Measurements from ENCODE around the gene HNF4A. TPM values are rescaled to one million over a fixed set of nuclear protein-coding genes. Genes with fewer than 3 reads are reported as not detected.
"Not testable (repeated sequence)": the region's sequence is repeated elsewhere in the genome, so short reads cannot be mapped to it uniquely, and the experiment has no call there.

The HNF4A gene
- total RNA-seq, 2 donors from 2014 or later, result 0.78 TPM; not detected in 1

GRCh38 chr20:44467289-44467883, 111.9 kb downstream of the HNF4A start:
- DNase-seq (ENCODE audit: low spot score) (no peak), ATAC-seq (ENCODE audit: insufficient number of reproducible peaks, low FRiP score, low read depth) (no peak)
- Histone ChIP-seq H3K4me3 (no peak overlapping the region), H3K27me3 (replicated peaks; ENCODE audit: insufficient read depth) (no peaks in the 10 kb centered on the region), H3K36me3 (no peaks in the 10 kb centered on the region), H3K4me1 (ENCODE audit: control insufficient read depth in 1 of 2, low read depth in 2 of 2) (no peaks in the 10 kb centered on the region), H3K27ac (no peak overlapping the region), H3K9me3 (no peaks in the 10 kb centered on the region)
- TF ChIP-seq CTCF (IDR thresholded peaks at IDR 0.05), result no peak

- Histone ChIP-seq H3K27ac (no peak overlapping the region), H3K27me3 (replicated peaks; ENCODE audit: insufficient read depth) (no peaks in the 10 kb centered on the region), H3K4me1 (ENCODE audit: control insufficient read depth in 1 of 2, low read depth in 2 of 2) (no peaks in the 10 kb centered on the region), H3K9me3 (no peaks in the 10 kb centered on the region), H3K4me3 (no peak overlapping the region), H3K36me3 (no peaks in the 10 kb centered on the region)
- DNase-seq (ENCODE audit: low spot score) (no peak), ATAC-seq (ENCODE audit: insufficient number of reproducible peaks, low FRiP score, low read depth) (no peak)
- no peak for TF ChIP-seq CTCF (IDR thresholded peaks at IDR 0.05)
Observed at GRCh38 chr20:44468044-44468782, 112.7 kb downstream of the HNF4A start.

GRCh38 chr20:44470327-44470726, 114.8 kb downstream of the HNF4A start:
- no peak overlapping the region for H3K4me3 ChIP-seq
- peaks cover 0 to 4% of the 10 kb centered on the region in 2 donors for H3K4me1 ChIP-seq (ENCODE audit: control insufficient read depth in 1 of 2, low read depth in 2 of 2)
- TF ChIP-seq CTCF (IDR thresholded peaks at IDR 0.05), result no peak
- H3K27ac ChIP-seq, result no peak overlapping the region
- ATAC-seq (ENCODE audit: insufficient number of reproducible peaks, low FRiP score, low read depth) (no peak), DNase-seq (ENCODE audit: low spot score) (no peak)
- H3K36me3 ChIP-seq, result no peaks in the 10 kb centered on the region
- no peaks in the 10 kb centered on the region for H3K27me3 ChIP-seq (replicated peaks; ENCODE audit: insufficient read depth)
- no peaks in the 10 kb centered on the region for H3K9me3 ChIP-seq

- H3K4me1 ChIP-seq (ENCODE audit: control insufficient read depth in 1 of 2, low read depth in 2 of 2), result peaks cover 0 to 8% of the 10 kb centered on the region in 2 donors
- H3K27ac ChIP-seq, result no peak overlapping the region
- TF ChIP-seq CTCF (IDR thresholded peaks at IDR 0.05), result no peak
- ATAC-seq (ENCODE audit: insufficient number of reproducible peaks, low FRiP score, low read depth) (no peak), DNase-seq (ENCODE audit: low spot score) (no peak)
- H3K9me3 ChIP-seq, result no peaks in the 10 kb centered on the region
- H3K4me3 ChIP-seq, result no peak overlapping the region
- no peaks in the 10 kb centered on the region for H3K36me3 ChIP-seq
- no peaks in the 10 kb centered on the region for H3K27me3 ChIP-seq (replicated peaks; ENCODE audit: insufficient read depth)
Observed at GRCh38 chr20:44471481-44471882, 116.0 kb downstream of the HNF4A start.

GRCh38 chr20:44472283-44472682, 116.8 kb downstream of the HNF4A start:
- H3K36me3 ChIP-seq; H3K27me3 ChIP-seq (replicated peaks; ENCODE audit: insufficient read depth); H3K4me3 ChIP-seq; ATAC-seq (ENCODE audit: insufficient number of reproducible peaks, low FRiP score, low read depth); H3K9me3 ChIP-seq; H3K27ac ChIP-seq; DNase-seq (ENCODE audit: low spot score): not testable (repeated sequence)
- H3K4me1 ChIP-seq (ENCODE audit: control insufficient read depth in 1 of 2, low read depth in 2 of 2), result peaks cover 0 to 13% of the 10 kb centered on the region in 2 donors
